ENCODE data around the gene IGSF3. TPM values are rescaled to one million over a fixed set of nuclear protein-coding genes. Genes with fewer than 3 reads are reported as not detected.
A peak's percentile ranks its signal among the peaks of the same experiment; 100 is the strongest.
"Not testable (repeated sequence)": the region's sequence is repeated elsewhere in the genome, so short reads cannot be mapped to it uniquely, and the experiment has no call there.

IGSF3 gene
- total RNA-seq, 1 donor from 2014 or later, result 37.1 TPM

DNA sequence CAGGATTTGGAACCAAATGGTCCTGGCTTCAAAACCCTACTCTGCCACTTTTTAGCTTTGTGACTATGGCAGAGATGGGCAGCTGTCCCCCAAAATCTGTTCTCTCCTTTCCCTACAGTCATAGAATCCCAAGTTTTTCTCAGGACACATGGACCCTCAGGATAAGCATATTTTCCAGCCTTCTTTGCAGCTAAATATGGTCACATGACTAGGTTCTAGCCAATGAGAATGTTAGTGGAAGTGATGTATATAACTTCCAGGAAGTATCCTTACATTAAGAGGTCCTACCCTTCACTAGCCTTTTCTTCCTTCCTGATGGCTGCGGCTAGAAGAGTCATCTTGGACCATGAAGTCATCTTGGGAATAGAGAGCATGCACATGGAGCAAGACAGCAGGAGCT lies 5.9 kb downstream of the IGSF3 start:
- no peaks in the 10 kb centered on the region for H3K27me3 ChIP-seq (ENCODE audit: control insufficient read depth, insufficient read depth, low read length)
- H3K4me3 ChIP-seq (ENCODE audit: low read depth, low read length), result no peak overlapping the region
- TF ChIP-seq, protein P1, sequence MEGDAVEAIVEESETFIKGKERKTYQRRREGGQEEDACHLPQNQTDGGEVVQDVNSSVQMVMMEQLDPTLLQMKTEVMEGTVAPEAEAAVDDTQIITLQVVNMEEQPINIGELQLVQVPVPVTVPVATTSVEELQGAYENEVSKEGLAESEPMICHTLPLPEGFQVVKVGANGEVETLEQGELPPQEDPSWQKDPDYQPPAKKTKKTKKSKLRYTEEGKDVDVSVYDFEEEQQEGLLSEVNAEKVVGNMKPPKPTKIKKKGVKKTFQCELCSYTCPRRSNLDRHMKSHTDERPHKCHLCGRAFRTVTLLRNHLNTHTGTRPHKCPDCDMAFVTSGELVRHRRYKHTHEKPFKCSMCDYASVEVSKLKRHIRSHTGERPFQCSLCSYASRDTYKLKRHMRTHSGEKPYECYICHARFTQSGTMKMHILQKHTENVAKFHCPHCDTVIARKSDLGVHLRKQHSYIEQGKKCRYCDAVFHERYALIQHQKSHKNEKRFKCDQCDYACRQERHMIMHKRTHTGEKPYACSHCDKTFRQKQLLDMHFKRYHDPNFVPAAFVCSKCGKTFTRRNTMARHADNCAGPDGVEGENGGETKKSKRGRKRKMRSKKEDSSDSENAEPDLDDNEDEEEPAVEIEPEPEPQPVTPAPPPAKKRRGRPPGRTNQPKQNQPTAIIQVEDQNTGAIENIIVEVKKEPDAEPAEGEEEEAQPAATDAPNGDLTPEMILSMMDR (IDR thresholded peaks at IDR 0.05; ENCODE audit: insufficient read depth, low read length, severe bottlenecking), result no peak
- H3K36me3 ChIP-seq (ENCODE audit: control insufficient read depth, insufficient read depth, low read length), result peaks cover 3% of the 10 kb centered on the region
- DNase-seq (ENCODE audit: low read depth) (no peak), FAIRE-seq (no peak)

DNA sequence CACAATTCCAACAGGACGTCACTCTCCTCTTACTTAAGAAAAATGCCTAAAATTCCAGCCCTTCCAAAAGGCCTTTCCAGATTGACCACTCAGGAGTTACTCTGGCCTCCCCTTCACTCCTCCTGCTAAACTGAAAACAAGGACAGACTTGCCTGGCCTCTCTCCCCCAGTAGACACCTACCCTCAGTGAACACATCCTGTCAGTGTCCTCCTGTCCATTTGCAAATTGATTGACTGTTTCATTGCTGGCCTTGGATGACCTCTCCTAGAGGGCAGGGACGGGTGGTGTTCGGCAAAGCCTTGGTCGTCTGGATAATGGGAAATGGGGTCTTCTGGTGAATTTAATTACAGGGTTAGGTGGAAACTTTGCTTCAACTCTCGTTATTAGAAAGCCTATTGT lies 8.9 kb downstream of the IGSF3 start:
- H3K27me3 ChIP-seq (ENCODE audit: control insufficient read depth, insufficient read depth, low read length); H3K36me3 ChIP-seq (ENCODE audit: control insufficient read depth, insufficient read depth, low read length); H3K4me3 ChIP-seq (ENCODE audit: low read depth, low read length); FAIRE-seq; DNase-seq (ENCODE audit: low read depth): not testable (repeated sequence)

- not testable (repeated sequence) for H3K36me3 ChIP-seq (ENCODE audit: control insufficient read depth, insufficient read depth, low read length); H3K27me3 ChIP-seq (ENCODE audit: control insufficient read depth, insufficient read depth, low read length); H3K4me3 ChIP-seq (ENCODE audit: low read depth, low read length); FAIRE-seq
- DNase-seq (ENCODE audit: low read depth), result peak; percentile 68
Observed at GRCh38 chr1:116657836-116658235, 9.7 kb downstream of the IGSF3 start.

GRCh38 chr1:116654351-116654750 lies 13.2 kb downstream of the IGSF3 start:
- FAIRE-seq (no peak), DNase-seq (ENCODE audit: low read depth) (no peak)

GRCh38 chr1:116652598-116652997 lies 14.9 kb downstream of the IGSF3 start:
- not testable (repeated sequence) for H3K27me3 ChIP-seq (ENCODE audit: control insufficient read depth, insufficient read depth, low read length); DNase-seq (ENCODE audit: low read depth); H3K4me3 ChIP-seq (ENCODE audit: low read depth, low read length); FAIRE-seq; H3K36me3 ChIP-seq (ENCODE audit: control insufficient read depth, insufficient read depth, low read length)

More at GRCh38 chr1:116654351-116654750, 13.2 kb downstream of the IGSF3 start:
- Histone ChIP-seq H3K36me3 (ENCODE audit: control insufficient read depth, insufficient read depth, low read length) (peaks cover 1% of the 10 kb centered on the region), H3K27me3 (ENCODE audit: control insufficient read depth, insufficient read depth, low read length) (no peaks in the 10 kb centered on the region), H3K4me3 (ENCODE audit: low read depth, low read length) (no peak overlapping the region)
- TF ChIP-seq, protein P1 (IDR thresholded peaks at IDR 0.05; ENCODE audit: insufficient read depth, low read length, severe bottlenecking), result no peak

GRCh38 chr1:116650781-116651180 lies 16.8 kb downstream of the IGSF3 start:
- FAIRE-seq; H3K36me3 ChIP-seq (ENCODE audit: control insufficient read depth, insufficient read depth, low read length); H3K4me3 ChIP-seq (ENCODE audit: low read depth, low read length); DNase-seq (ENCODE audit: low read depth); H3K27me3 ChIP-seq (ENCODE audit: control insufficient read depth, insufficient read depth, low read length): not testable (repeated sequence)

DNA sequence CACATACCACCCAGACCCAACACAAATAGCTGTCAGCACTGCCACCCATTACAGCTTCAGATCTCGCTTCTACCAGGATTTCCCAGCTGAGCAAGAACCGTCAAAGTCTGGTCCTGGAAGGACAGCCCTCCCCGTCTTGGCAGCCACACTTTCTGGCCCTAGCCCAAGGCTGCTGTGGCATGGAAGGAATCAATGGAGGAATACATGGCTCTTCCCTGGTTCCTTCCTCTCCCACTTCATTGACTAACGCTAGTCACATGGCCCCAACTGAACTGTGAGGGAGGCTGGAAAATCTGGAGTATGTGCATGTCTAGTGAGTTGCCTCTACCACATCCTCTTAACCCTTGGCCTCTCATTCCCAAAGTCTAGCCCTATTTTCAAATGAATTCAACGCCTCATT lies 18.5 kb downstream of the IGSF3 start:
- not testable (repeated sequence) for H3K36me3 ChIP-seq (ENCODE audit: control insufficient read depth, insufficient read depth, low read length); FAIRE-seq; H3K4me3 ChIP-seq (ENCODE audit: low read depth, low read length); H3K27me3 ChIP-seq (ENCODE audit: control insufficient read depth, insufficient read depth, low read length); DNase-seq (ENCODE audit: low read depth)

DNA sequence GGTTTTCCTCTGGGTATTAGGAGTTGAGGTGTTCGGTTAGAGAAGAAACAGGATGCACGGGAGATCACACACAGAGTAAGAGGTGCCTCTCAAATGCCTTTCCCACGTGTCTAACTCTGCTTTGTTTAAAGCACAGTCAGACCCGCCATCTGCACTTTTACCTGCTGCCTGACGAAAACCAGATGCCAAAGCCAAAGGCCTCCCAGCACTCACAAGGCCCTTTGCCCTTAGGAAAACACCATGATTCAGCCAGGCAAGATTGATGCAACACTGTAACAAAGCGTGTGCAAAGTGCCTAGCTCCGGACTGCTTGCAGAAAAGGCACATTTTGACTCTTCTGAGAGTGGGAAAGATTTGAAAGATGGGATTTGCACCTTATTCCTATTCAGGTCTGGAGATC lies 19.2 kb downstream of the IGSF3 start:
- DNase-seq (ENCODE audit: low read depth); FAIRE-seq; H3K27me3 ChIP-seq (ENCODE audit: control insufficient read depth, insufficient read depth, low read length): not testable (repeated sequence)

DNA sequence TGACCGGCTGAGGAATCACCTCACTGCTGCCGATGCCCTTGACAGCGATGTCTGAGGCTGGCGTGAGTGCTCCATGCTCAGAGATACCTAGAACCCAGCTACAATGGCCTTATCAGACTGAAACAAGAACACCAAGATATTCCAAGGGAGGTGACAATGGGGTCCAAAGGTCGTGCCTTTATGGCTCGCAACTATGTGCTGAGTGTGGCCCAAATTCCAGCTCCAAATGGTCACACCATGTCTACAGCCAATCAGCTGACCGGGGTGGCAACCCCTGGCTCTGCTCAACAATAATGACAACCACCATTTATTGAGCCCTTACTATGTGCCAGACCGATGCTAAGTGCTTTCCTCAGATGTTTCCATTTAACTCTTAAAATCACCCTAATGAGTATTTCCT lies 20.3 kb downstream of the IGSF3 start:
- not testable (repeated sequence) for FAIRE-seq; H3K27me3 ChIP-seq (ENCODE audit: control insufficient read depth, insufficient read depth, low read length); DNase-seq (ENCODE audit: low read depth); H3K4me3 ChIP-seq (ENCODE audit: low read depth, low read length); H3K36me3 ChIP-seq (ENCODE audit: control insufficient read depth, insufficient read depth, low read length)

More for the DNA sequence above, 19.2 kb downstream of the IGSF3 start:
- H3K4me3 ChIP-seq (ENCODE audit: low read depth, low read length); H3K36me3 ChIP-seq (ENCODE audit: control insufficient read depth, insufficient read depth, low read length): not testable (repeated sequence)

DNA sequence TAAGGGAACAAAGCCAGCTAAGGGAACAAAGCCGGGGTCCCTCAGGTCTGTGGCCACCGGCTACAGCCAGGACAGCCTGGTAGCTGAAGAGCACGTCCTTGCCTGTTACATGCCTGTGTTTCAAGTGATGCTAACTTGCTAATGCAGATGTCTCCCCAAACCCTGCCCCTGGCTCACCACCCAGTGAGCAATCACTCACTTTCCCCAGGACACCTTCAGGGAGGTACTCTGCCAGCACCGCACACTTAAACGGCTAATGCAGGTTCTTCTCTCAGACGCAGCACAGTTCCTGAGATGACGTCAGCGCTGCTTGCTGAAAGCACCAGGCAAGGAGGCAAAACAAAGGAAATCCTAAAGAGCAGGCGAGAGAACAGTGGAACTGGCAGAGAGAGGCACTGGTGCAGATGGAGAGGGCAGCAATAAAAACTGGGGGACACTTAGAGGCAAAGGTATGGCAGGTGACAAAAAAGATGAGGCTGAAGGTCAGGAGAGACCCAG lies 20.8 kb downstream of the IGSF3 start:
- FAIRE-seq; H3K4me3 ChIP-seq (ENCODE audit: low read depth, low read length); H3K27me3 ChIP-seq (ENCODE audit: control insufficient read depth, insufficient read depth, low read length); H3K36me3 ChIP-seq (ENCODE audit: control insufficient read depth, insufficient read depth, low read length): not testable (repeated sequence)
- DNase-seq (ENCODE audit: low read depth), result peak; percentile 77

DNA sequence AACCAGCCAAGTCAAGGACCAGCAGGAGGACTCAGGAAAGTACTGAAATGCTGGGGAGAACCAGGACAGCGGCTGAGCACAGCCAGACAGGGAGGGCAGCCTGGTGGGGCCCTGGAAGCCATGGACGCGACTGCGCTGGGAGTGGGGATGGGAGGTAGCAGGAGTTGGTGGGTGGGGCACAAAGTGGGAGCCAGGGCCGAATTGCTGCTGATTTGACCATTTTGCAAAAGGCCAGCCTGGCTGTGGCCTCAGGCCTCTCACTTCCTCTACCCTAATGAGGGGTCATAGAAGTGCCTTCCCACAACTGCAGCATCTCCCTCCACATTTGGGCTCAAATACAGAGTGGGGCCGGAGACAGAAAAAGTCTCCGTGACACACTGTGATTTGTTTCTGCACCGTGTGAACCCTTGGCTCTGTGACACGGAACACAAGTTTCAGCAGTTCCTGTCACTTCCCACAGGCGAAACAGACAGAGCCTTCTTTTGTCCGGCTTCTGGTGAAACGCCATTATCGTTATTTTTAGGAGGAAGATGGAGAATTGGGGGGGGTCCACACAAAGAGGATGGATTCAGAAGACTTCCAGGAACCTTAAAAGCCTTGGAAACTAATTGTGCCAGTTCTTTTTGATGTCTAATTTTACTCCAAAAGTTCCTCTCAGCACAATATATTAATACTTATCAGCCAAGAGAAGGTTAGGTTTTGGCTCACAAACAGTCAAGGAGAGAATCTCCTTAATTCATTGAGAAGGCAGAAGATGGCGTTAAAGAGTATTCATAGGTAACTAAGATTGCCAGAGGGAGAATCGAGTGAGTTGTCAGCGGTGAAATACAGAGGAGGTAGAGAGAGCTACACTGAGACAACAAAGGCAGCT lies 21.5 kb downstream of the IGSF3 start:
- not testable (repeated sequence) for H3K4me3 ChIP-seq (ENCODE audit: low read depth, low read length); FAIRE-seq; H3K36me3 ChIP-seq (ENCODE audit: control insufficient read depth, insufficient read depth, low read length); H3K27me3 ChIP-seq (ENCODE audit: control insufficient read depth, insufficient read depth, low read length)
- peak; percentile 53 for DNase-seq (ENCODE audit: low read depth)

DNA sequence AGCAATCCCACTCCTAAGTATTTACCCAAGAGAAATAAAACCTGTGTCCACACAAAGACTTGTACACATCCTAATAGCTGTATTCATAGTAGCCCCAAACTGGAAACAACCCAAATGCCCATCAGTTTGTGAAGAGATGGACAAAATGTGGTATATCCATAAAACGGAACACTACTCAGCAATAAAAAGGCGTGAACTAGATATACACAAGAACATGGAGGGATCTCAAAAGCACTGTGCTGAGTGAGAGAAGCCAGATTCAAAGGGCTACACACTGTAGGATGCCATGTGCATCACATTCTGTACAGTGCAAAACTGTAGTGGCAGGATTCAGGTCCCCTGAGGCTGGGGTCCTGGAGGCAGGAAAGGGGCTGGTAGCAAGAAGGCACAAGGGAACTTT lies 22.5 kb downstream of the IGSF3 start:
- H3K36me3 ChIP-seq (ENCODE audit: control insufficient read depth, insufficient read depth, low read length); FAIRE-seq; DNase-seq (ENCODE audit: low read depth); H3K4me3 ChIP-seq (ENCODE audit: low read depth, low read length); H3K27me3 ChIP-seq (ENCODE audit: control insufficient read depth, insufficient read depth, low read length): not testable (repeated sequence)

All from bronchial epithelial cell (primary cell).